Uterus (tissue), 2 donors: ENCODE measurements around the gene UBE2M.

Experiments used
- POLR2A ChIP-seq, 2 donors: fragments of 450-650 bp; IDR thresholded peaks; one replicate each; pipeline ENCODE4 v1.6.1; 2016; ENCODE audit warnings: antibody characterized with exemption in 2 of 2, mild to moderate bottlenecking in 1 of 2, moderate library complexity in 1 of 2
- TF ChIP-seq, protein P1 (sequence below), 4 experiments: fragments of 200-600 bp in 2 of 4; fragments of 450-650 bp in 2 of 4; sonication (generic) in 2 of 4; IDR thresholded peaks; one replicate each; pipeline ENCODE4 v1.5.1; 2016 to 2019; ENCODE audit warnings: antibody characterized with exemption in 4 of 4, mild to moderate bottlenecking in 2 of 4, moderate library complexity in 1 of 4

DNA sequence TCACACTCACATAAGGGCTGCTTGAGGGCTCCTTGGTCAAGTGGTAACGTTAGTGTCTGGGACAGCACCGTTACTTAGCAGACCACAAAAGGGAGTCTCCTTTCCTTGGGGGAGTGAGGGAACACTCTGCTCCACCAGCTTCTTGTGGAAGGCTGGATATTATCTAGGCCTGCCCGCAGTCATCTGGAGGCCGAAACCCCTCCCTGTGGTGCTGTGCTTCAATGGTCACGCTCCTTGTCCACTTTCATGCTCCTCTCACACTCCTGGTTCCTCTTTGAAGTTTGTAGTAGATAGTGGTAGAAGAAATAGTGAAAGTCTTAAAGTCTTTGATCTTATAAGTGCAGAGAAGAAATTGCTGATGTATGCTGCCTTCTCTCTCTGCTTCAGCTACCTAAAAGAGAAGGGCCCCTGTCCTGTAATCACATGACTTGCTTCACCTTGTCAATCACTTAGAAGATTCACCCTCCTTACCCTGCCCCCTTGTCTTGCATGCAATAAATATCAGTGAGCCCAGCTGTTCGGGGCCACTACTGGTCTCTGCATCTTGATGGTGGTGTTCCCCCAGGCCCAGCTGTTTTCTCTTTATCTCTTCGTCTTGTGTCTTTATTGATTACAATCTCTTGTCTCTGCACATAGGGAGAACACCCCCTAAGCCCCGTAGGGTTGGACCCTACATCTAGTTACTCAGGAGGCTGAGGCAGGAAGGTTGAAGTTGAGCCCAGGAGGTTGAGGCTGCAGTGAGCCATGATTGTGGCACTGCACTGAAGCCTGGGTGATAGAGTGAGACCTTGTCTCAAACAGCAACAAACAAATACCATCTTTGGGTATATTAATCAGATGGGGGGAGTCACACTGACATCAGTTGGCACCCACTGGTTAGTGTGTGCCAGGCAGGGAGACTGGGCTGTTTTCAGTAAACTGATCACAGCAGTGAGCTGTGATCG, 26.4 kb upstream of the UBE2M start:
- TF ChIP-seq, protein P1, sequence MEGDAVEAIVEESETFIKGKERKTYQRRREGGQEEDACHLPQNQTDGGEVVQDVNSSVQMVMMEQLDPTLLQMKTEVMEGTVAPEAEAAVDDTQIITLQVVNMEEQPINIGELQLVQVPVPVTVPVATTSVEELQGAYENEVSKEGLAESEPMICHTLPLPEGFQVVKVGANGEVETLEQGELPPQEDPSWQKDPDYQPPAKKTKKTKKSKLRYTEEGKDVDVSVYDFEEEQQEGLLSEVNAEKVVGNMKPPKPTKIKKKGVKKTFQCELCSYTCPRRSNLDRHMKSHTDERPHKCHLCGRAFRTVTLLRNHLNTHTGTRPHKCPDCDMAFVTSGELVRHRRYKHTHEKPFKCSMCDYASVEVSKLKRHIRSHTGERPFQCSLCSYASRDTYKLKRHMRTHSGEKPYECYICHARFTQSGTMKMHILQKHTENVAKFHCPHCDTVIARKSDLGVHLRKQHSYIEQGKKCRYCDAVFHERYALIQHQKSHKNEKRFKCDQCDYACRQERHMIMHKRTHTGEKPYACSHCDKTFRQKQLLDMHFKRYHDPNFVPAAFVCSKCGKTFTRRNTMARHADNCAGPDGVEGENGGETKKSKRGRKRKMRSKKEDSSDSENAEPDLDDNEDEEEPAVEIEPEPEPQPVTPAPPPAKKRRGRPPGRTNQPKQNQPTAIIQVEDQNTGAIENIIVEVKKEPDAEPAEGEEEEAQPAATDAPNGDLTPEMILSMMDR (IDR thresholded peaks at IDR 0.05): no peak
- no peak for TF ChIP-seq POLR2A (IDR thresholded peaks at IDR 0.05)
